Tibial nerve (tissue), 4 donors: ENCODE results near the gene NUDT22. TPM values are rescaled to one million over a fixed set of nuclear protein-coding genes. Genes with fewer than 3 reads are reported as not detected.

Source experiments
- DNase-seq, 2 donors: peaks; one replicate each; pipeline ENCODE4 v3.0.0-alpha.2; 2019; ENCODE audit warnings: low spot score in 2 of 2
- H3K27ac ChIP-seq, 4 donors: fragments of 200-600 bp; sonication (generic) in 3 of 4; one replicate each; pipeline ENCODE4 v1.5.1; 2017 to 2019; ENCODE audit warnings: mild to moderate bottlenecking in 1 of 4
- H3K27me3 ChIP-seq, 2 donors: fragments of 200-600 bp; sonication (generic) in 1 of 2; one replicate each; pipeline versions ENCODE4 v1.5.1 to v1.6.0; 2017 to 2019
- H3K36me3 ChIP-seq, 3 donors: fragments of 200-600 bp; sonication (generic); one replicate each; pipeline ENCODE4 v1.5.1; 2018 to 2019
- H3K4me1 ChIP-seq, 4 donors: fragments of 200-600 bp; sonication (generic) in 3 of 4; one replicate each; pipeline ENCODE4 v1.5.1; 2017 to 2019
- H3K4me3 ChIP-seq, 4 donors: fragments of 200-600 bp; sonication (generic) in 3 of 4; one replicate each; pipeline ENCODE4 v1.5.1; 2017 to 2019; ENCODE audit warnings: mild to moderate bottlenecking in 1 of 4, moderate library complexity in 1 of 4
- H3K9me3 ChIP-seq, 4 donors: fragments of 200-600 bp; sonication (generic) in 3 of 4; one replicate each; pipeline ENCODE4 v1.5.1; 2017 to 2019
- CTCF ChIP-seq, 5 experiments: fragments of 200-600 bp in 3 of 5; fragments of 450-650 bp in 2 of 5; sonication (generic) in 3 of 5; IDR thresholded peaks; one replicate each; pipeline ENCODE4 v1.5.1; 2016 to 2019; ENCODE audit warnings: antibody characterized with exemption in 5 of 5, mild to moderate bottlenecking in 3 of 5, moderate library complexity in 2 of 5
- EP300 ChIP-seq, 2 donors: sonication (generic); formaldehyde crosslinking; IDR thresholded peaks; one replicate each; pipeline ENCODE4 v1.6.1; 2017; ENCODE audit warnings: antibody characterized with exemption in 2 of 2, mild to moderate bottlenecking in 1 of 2
- POLR2A ChIP-seq, 2 donors: fragments of 450-650 bp; IDR thresholded peaks; one replicate each; pipeline ENCODE4 v1.6.1; 2017; ENCODE audit warnings: antibody characterized with exemption in 2 of 2, mild to moderate bottlenecking in 2 of 2, moderate library complexity in 2 of 2
- WGBS, 2 donors: methylation state at CpG; one replicate each; pipeline ENCODE4 v1.1.5; 2018; 5-methylcytosine and 5-hydroxymethylcytosine counted together
- total RNA-seq, 4 donors: library from RNA; depleted of rRNA; stranded (reverse); fragments of >200 nt; gene quantifications; one replicate each; pipeline ENCODE4 v1.1.0, GENCODE V29; 2016

The NUDT22 gene
- total RNA-seq, 4 donors from 2014 or later: 33.0 to 83.7 (median 60.2) TPM

DNA sequence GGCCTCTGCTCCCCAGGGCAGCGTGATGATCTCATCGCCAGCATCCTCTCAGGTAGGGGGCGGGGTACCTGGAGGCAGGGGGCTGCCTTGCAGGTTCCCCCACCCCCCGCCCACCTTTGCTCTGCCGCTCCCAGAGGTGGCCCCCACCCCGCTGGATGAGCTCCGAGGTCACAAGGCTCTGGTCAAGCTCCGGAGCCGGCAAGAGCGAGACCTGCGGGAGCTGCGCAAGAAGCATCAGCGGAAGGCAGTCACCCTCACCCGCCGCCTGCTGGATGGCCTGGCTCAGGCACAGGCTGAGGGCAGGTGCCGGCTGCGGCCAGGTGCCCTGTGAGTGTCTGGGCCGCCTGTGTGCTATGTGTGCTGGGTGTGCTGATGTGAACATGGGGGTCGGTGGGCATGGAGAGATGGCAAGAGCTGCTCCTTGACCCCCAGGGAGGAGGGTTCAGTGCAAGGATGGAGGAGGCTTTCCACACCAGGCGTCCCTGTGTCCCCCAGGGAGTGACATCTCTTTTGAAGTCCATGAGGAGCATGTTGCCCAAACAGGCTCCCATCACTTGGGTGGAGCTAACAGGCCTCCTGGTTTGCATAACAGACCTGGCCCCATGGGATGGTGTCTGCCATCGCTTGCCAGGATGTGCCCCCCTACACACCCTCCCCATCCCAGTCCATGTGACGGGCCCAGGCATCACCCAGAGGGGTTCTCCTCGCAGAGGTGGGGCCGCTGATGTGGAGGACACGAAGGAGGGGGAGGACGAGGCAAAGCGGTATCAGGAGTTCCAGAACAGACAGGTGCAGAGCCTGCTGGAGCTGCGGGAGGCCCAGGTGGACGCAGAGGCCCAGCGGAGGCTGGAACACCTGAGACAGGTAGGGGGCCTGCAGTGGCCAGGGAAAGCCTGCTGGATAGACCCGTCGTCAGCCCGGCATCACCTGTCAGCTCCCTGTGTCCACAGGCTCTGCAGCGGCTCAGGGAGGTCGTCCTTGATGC is 39.4 kb downstream of the NUDT22 start:
- H3K27me3 ChIP-seq: no peaks in the 10 kb centered on the region
- H3K4me1 ChIP-seq: peaks cover 0 to 27% (median 21%) of the 10 kb centered on the region in 4 donors
- peaks cover 0 to 67% (median 0%) of the 10 kb centered on the region in 3 donors for H3K36me3 ChIP-seq
- no peak for DNase-seq
- H3K9me3 ChIP-seq: no peaks in the 10 kb centered on the region
- no peak overlapping the region for H3K4me3 ChIP-seq
- no peak overlapping the region for H3K27ac ChIP-seq
- 91% methylated on average over 33 of the region's 35 CpGs for WGBS, 2 donors
- TF ChIP-seq POLR2A (IDR thresholded peaks at IDR 0.05) (no peak), EP300 (IDR thresholded peaks at IDR 0.05) (no peak), CTCF (IDR thresholded peaks at IDR 0.05) (no peak)

- H3K27me3 ChIP-seq: no peaks in the 10 kb centered on the region
- peaks cover 0 to 60% (median 0%) of the 10 kb centered on the region in 3 donors for H3K36me3 ChIP-seq
- no peak overlapping the region for H3K27ac ChIP-seq
- no peaks in the 10 kb centered on the region for H3K9me3 ChIP-seq
- H3K4me1 ChIP-seq: peaks cover 0 to 27% (median 21%) of the 10 kb centered on the region in 4 donors
- no peak for DNase-seq
- no peak for TF ChIP-seq POLR2A (IDR thresholded peaks at IDR 0.05)
- no peak overlapping the region for H3K4me3 ChIP-seq
- WGBS, 2 donors: 87 to 90% methylated on average over 13 to 15 of the region's 15 CpGs
Measured at GRCh38 chr11:64266339-64266738, 40.3 kb downstream of the NUDT22 start.

DNA sequence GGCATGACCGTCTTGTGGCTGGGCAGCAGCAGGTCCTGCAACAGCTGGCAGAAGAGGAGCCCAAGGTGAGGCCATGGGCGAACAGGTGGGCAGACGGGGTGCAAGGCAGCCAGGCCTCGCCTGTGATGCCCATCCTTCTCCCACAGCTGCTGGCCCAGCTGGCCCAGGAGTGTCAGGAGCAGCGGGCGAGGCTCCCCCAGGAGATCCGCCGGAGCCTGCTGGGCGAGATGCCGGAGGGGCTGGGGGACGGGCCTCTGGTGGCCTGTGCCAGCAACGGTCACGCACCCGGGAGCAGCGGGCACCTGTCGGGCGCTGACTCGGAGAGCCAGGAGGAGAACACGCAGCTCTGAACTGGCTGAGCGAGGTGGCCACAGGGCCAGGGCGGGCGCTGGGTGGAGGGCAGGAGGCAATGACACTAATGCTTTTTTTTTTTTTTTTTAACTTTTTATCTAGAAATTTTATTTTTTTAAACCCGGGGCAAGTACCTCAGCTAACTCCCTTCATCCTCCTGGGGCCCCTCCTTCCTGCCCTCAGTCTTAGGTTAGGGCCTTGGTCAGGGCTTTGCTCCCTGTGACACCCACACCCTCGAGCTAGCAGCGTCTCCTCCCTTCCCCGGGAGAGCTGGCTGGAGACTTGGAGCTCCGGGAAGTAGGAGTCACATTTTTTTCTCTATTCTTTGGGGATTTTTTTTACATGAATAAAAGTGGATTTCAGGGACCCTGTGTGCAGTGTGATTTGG is 41.3 kb downstream of the NUDT22 start:
- Histone ChIP-seq H3K4me3 (no peak overlapping the region), H3K27ac (peak overlapping the region; percentile 29 to 96 (median 93)), H3K36me3 (peaks cover 0 to 50% (median 0%) of the 10 kb centered on the region in 3 donors), H3K27me3 (no peaks in the 10 kb centered on the region), H3K9me3 (no peaks in the 10 kb centered on the region), H3K4me1 (peaks cover 0 to 36% (median 25%) of the 10 kb centered on the region in 4 donors)
- TF ChIP-seq EP300 (IDR thresholded peaks at IDR 0.05) (no peak), POLR2A (IDR thresholded peaks at IDR 0.05) (no peak), CTCF (IDR thresholded peaks at IDR 0.05) (no peak)
- DNase-seq: no peak
- 76 to 77% methylated on average over 27 of the region's 27 CpGs for WGBS, 2 donors

DNA sequence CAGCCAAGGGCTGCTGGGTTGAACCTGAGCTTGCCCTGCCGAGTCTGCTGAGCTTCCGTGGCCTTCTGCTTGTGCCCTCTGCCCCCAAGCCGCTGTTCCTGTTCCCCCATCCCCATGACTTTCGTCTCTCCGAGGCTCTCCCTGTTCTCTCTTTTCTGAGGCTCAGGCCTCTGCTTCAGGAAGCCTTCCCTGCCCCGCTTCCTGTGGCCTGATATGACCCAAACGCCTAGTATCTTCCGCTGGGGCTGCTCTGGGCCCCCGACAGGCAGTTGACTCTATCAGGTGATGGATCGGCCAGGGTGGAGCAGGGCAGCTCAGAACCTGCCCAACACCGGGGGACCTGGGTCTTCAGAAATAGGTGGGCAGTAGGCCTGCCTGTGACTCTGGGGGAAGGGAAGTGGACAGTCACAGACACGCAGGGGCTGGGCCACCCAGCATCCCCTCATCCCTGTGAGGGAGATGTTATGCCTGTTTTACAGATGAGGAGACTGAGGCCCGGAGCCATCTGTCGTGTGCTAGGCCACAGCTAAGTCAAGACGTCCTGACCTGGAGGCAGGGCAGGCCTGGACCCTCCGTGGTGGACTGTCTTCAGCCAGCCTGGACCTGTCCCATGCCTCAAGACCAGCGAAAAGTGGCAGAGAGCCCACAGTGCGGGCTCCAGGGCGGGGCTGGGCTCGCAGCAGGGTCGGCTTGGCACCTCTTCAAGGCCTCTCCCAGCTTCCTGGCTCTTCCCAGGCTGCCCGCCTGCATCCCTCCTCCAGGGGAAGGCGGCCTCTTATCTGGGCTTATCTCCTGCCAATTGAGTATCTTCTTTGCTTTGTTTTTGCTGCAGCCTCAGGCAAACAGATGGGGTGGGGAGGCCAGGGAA is 42.2 kb downstream of the NUDT22 start:
- TF ChIP-seq POLR2A (IDR thresholded peaks at IDR 0.05) (no peak), EP300 (IDR thresholded peaks at IDR 0.05) (no peak), CTCF (IDR thresholded peaks at IDR 0.05) (no peak)
- WGBS, 2 donors: 41 to 44% methylated on average over 23 of the region's 23 CpGs
- Histone ChIP-seq H3K9me3 (no peaks in the 10 kb centered on the region), H3K27ac (peak overlapping the region; percentile 29 to 96 (median 93)), H3K4me1 (peaks cover 0 to 38% (median 25%) of the 10 kb centered on the region in 4 donors), H3K36me3 (peaks cover 0 to 41% (median 0%) of the 10 kb centered on the region in 3 donors), H3K27me3 (no peaks in the 10 kb centered on the region), H3K4me3 (peak overlapping the region in 3 of 4 donors; percentile 71 to 98 (median 96))
- peak; percentile 32 to 44 for DNase-seq
